ENCODE measurements around the gene PIK3C2A.

PIK3C2A gene

DNA sequence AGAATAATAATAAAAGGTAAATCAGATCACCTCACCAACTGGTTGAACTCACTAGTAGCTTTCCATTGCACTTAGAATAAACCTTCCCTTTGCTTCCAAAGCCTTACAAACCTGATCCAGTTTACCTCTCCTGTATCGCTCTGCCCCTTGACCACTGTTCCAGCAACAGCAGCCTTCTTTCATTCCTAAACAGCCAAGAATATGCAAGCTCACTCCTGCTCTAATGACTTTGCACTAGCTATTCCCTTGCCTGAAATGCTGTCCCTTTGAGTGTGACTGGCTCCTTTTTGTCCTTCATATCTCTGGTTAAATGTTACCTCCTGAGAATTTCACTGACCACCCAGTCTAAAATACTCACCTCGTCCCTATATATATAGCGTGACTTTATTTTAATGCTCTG is 9.6 kb upstream of the PIK3C2A start:
- DNase-seq (ENCODE audit: low read depth), result no peak

DNA sequence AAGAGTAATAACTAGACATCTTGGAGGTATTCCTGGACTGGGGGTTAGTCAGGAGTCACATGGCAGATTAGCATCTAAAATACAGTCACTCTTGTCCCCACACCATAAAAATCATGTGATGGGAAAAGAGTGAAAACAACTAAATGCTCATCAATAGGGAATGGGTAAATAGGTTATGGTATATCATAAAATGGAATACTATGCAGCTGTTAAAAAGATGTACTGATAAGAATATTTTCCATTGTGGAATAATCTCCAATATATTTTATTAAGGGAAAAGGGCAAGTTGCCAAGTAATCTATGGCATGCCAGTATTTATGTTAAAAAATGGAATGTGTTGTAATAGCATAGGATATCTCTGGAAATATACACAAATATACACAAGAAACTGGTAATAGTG is 6.6 kb upstream of the PIK3C2A start:
- no peak for DNase-seq (ENCODE audit: low read depth)

DNA sequence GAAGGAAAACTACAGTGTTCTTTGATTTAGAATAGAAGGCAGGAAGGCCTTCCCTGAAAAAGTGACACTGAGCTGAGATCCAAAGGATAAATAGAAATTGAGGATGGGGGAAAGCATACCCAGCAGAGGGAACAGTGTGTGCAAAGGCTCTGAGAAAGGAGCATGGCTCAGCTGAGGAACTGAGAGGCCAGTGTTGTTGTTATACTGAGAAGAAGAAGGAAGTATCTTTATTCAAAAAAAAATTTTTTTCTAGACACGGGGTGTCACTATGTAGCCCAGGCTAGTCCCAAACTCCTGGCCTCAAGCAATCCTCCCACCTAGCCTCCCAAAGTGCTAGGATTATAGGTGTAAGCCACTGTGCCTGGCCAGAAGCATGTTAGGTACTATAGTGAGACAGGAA is 3.5 kb upstream of the PIK3C2A start:
- no peak for DNase-seq (ENCODE audit: low read depth)

DNA sequence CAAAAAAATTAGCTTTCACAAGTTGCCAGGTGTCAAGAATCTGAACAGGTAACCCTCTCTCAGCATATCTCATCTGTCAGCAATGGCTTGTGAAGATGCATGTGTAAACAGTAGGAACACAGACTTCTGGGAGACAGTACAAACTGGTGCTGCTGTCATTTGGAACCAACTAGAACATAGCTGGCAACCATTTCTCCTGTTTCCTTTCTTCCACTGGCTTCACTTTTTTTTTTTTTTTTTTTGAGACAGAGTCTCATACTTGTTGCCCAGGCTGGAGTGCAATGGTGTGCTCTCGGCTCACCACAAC is 2.1 kb upstream of the PIK3C2A start:
- no peak for DNase-seq (ENCODE audit: low read depth)

DNA sequence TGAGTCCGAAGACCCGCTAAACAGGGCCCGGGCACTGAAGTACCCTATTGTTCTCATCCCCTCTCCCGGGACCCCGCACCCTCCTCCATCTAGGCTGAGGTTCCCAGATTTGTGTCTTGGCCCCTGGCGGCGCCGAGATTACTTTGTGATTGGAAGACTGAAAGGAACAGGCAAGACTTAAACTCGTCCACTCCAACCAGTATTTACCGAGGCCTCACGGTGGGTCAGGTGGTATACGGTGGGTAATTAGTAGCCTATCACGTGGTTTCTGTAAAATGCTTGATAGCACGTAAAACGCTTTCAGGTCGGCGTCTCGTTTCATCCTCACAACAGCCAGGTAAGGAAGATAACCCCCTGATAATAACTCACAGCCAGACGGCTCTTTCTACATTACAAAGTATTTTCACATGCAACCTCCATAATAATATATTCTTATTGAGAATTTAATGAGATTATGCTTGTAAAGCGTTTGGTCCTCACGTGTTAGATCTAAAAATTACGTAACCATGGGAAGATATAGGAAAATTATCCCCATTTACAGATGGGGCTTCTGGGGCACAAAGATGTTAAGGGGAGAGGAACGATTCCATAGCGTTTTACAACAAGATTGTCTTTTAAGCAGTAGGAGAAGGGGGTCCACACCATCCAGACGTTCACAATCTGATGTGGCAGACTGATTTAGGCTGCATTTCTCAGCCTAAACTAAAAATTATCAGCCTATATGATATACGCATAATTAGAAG is 642 bp upstream of the PIK3C2A start:
- no peak for DNase-seq (ENCODE audit: low read depth)

DNA sequence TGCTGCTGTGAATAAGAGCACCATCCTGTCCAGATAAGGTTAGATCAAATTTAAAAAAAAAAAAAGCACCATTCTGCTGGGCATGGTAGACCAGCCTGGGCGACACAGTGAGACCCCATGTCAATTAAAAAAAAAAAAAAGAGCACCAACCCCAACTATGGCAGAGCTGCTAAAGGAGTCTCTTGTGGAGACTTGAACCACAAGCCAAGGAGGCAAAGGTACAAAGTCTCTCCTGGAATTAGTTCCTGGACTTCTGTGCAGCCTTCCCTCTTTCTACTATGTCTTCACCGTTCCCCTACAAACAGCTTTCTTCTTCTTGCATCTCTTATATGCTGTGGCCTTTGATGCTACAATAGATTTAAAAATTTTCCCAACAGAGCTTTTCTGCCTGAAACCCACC is 1.3 kb downstream of the PIK3C2A start:
- DNase-seq (ENCODE audit: low read depth), result no peak

DNA sequence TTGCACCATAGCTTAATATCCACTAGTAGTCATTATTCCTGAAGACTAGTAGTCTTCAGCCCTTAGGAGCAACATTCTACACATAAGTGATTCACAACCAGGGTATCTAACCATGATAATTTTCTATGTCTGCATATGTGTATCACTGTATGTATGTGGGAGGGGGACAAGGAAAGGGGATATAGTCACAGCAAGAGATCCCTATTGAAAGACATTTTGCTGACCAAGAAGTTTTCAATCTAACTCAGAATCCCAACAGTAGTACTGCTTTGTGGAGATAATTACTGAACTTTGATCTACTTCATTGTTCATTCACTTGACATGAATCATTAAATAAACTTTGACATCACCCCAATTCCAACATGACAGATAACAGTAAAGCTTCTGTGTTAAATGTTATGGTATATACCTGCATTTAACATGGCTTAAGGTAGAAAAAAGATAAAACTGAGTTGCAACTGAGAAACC is 10.3 kb downstream of the PIK3C2A start:
- no peak for DNase-seq (ENCODE audit: low read depth)

DNA sequence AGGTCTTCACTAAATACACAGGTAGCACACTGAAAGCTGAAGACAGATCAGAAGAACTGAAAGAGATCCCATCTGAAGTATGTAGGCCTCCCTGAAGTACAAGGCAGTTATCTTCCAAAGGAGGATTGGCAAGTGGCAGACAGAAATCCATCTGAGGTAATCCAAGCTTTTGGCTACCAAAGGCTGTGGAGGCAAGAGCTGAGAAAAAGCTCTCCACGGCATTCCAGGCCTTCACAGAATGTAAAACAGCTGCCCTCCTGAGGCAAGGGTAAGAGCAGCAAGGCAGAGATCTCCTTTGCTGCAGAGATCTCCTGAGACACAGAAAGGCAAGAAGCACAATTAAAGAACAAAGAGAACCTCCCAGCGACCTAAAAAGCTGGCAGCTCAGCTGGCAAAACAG is 19.1 kb downstream of the PIK3C2A start:
- no peak for DNase-seq (ENCODE audit: low read depth)

DNA sequence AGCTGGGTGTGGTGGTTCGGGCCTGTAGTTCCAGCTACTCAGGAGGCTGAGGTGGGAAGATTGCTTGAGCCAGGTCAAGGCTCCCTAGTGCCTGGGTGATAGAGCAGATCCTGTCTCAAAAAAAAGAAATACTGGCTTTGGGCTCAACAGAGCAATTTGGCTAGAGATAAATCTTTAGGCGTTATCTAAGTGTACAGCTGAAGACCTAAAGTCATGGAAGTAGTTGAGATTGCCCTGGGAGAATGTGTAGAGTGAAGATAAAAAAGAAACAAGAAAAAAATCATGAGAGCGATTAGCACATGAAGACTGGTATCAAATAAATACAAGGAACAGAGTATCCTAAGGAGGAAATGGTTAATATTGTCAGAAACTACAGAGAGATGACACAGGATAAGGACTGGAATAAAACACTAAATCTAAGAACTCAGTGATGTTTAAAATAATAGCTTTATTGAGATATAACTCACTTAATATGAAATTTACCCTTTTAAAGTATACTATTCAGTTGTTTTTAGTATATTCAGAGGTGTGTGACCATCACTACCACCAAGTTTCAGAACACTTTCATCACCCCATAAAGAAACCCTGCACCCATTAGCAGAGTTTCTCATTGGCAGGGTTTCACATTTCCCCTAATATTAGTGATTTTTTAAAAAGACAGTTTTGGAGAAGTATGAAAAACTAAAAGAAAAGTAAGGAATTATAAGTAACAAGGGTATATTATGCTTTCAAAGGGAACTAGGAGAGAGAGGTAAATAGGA is 20.7 kb downstream of the PIK3C2A start:
- DNase-seq (ENCODE audit: low read depth), result no peak

DNA sequence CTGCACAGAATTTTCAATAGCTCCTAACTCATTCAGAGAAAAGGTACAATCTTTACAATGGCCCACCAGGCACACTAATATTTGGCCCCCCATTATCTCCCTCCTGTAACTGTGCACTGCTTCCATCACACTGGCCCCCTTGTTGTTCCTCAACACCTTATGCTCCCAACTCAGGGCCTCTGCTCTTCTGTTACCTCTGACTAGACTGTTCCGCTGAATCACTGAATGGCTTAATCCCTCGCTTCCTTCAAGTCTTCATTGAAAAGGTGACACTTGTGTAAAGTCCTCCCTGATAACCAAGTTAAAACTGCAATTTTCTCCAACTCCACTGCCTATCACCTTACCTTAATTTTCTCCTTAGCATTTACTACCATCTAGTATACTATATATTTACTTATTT is 21.8 kb downstream of the PIK3C2A start:
- no peak for DNase-seq (ENCODE audit: low read depth)

DNA sequence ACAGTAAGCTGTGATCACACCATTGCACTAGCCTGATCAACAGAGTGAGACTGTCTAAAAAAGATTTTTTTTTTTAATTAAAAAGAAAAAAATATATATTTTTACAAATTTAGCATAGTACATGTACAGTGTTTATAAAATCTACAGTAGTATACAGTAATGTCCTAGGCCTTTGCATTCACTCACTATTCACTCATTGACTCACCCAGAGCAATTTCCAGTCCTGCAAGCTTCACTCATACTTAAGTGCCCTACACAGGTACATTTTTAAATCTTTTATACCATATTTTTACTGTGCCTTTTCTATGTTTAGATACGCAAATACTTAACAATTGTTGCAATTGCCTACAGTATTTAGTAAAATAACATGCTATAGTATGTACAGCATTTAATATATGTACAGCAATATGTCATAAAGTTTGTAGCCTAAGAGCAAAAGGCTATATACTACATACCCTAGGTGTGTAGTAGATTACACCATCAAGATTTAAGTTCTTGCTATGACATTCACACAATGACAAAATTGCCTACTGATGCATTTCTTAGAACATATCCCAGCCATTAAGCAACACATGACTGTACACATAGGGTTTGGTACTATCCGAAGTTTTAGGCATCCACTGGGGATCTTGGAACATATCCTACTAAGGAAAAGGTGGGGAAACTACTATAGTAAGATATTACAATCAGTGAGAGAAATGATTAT is 22.8 kb downstream of the PIK3C2A start:
- DNase-seq (ENCODE audit: low read depth), result no peak

DNA sequence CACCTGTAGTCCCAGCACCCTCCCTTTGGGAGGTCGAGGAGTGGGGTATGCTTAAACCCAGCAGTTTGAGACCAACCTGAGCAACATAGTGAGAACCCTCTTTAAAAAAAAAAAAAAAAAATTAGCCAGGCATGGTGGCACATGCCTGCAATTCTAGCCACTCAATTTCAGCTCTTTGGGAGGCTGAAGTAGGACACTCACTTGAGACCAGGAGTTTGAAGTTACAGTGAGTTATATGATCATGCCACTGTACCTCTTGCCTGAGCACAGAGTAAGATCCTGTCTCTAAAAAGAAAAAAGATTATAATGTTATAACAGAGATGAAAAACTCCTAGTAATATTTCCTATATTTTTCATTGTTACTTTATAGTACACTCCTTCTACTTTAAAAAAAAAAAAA is 23.9 kb downstream of the PIK3C2A start:
- DNase-seq (ENCODE audit: low read depth), result no peak

DNA sequence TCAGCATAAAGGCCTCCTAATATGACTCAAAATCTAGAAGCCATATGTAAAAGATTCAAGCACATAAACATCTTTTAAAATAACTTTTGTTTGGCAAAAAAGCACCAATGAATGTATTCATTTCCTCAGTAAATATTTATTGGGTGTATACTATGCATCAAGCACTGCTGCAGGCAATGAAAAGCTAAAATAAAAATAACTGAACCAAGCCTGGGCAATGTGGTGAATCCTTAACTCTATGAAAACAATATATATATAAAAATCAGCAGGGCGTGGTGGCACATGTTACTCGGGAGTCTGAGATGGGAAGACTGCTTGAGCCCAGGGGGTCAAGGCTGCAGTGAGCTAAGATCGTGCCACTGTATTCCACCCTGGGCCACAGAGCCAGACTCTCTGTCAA is 27.8 kb downstream of the PIK3C2A start:
- DNase-seq (ENCODE audit: low read depth), result no peak

DNA sequence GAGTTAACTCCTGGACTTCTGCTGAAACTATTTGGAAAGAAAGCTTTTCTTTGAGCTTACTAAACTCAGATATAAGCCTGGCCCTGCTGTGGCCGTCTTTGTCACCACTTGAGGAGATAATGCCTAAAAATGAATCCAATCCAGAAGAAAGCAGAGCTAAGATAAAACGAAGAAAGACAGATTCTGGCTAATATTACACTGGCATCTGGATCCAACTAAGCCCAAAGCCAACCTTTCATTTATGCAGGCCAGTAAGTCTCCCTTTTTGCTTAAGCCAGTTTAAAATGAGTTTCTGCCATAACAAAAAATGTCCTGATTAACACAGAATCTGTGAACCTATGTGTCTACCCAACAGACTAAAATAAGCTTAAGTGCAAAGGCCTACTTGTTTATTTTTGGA is 34.5 kb downstream of the PIK3C2A start:
- DNase-seq (ENCODE audit: low read depth), result no peak

DNA sequence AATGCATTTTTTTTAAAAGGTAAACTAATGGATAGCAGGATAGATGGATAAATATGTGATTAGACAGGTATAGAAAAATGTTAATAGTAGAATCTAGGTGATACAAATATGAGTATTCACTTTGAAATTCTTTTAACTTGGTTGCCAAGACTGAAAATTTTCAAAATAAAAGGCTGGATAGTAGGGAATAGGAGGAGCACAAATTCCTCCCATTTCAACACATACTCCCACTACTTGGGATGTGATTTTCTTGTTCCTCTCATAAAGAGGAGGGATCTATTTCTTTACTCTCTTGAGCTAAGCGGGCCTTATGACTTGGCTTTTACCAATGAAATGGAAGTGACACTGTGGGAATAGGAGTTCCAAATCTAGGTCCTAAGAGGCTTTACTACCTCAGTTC is 35.9 kb downstream of the PIK3C2A start:
- no peak for DNase-seq (ENCODE audit: low read depth)

DNA sequence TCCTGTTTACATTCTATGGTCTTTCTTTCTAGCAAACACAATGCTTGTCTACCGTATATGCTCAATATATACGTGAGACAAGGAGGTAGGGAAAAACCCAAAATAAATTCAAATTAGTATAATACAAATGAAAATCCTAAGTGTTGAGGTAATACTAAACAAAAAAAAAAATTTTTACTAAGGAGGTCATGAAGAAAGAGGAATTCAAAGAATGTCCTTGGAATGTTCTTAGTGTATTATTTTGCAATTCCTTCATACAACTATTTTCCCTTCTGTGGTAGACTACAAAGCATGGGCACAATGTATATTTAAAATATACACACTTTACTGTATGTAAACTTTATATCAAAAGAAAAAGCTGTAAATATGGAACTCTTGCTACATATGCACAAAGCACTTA is 36.4 kb downstream of the PIK3C2A start:
- peak; percentile 47 for DNase-seq (ENCODE audit: low read depth)

DNA sequence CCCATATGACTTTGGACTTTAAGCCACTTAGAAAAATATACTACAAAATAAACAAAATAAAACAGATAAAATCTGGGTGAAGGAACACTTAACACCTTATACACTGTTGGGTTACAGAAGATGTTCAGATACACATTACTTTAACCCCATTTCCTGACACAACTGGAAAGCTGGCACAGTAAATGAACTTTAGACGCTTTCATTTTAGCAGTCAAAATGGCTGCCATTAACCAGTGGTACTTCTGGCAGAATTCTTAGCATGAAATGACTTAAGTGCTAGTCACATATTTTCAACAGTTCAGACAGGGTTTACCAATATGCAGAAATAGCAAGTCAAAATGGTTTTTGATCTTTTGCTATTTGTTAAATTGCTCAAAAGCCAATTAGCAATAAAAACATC is 37.9 kb downstream of the PIK3C2A start:
- DNase-seq (ENCODE audit: low read depth), result no peak

DNA sequence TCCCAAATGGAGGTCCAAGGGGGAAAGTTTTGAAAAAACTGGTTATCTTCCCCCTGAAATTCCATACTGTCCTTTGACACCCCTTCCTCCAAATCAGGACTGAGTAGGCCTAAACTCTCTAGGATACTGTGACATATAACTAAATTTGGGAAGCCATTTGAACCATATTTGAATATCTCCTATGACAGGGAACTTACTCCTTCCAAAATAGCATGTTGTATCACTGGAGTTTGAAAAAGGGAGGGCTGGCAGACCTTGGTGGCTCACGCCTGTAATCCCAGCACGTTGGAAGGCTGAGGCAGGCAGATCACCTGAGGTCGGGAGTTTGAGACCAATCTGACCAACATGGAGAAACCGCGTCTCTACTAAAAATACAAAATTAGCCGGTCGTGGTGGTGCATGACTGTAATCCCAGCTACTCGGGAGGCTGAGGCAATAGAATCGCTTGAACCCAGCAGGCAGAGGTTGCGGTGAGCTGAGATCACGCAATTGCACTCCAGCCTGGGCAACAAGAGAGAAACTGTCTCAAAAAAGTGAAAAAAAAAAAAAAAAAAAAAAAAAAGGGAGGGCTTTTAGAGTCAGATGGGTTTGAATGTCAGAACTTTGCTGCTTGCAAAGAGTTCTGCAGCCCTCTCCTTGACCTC is 42.4 kb downstream of the PIK3C2A start:
- DNase-seq (ENCODE audit: low read depth), result no peak

DNA sequence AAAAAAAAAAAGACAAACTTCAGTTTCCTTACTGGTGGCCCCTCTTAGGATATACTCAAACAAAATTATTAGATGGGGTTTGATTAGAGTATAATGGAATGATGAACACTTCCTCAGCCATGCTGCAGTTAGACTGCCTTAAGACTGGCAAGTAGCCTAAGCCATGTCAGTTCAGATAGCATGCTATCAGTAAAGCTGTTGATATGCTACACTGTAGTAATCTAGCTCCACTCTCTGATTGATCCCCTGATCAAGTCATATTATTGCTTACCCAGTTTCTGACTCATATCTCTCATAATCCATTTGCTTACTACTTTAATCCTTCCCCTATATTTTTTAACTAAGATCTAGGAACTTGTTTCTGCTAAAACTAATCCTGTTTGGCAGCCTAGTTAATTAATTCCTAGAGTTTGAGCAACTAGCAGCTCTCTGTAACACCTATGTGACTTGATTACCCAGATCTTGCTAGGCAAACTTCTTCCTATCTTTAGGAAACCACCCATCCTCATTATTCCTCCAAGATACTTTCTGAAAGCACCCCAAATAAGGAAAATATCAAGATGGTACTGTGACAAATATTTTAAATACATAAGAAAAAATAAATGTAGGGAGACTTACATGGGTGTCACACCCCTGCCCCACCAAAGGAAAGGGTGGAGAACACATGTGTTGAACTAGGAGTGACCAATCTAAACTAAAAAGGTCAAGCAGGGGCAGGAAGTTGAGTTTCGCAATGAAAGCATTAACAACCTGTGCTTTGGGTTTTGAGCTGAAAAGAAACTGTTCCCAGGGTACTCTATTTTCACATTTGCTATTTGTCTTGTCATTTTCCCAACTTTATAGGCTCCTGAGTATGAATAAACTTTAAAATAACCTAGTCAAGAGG is 43.2 kb downstream of the PIK3C2A start:
- DNase-seq (ENCODE audit: low read depth), result no peak

DNA sequence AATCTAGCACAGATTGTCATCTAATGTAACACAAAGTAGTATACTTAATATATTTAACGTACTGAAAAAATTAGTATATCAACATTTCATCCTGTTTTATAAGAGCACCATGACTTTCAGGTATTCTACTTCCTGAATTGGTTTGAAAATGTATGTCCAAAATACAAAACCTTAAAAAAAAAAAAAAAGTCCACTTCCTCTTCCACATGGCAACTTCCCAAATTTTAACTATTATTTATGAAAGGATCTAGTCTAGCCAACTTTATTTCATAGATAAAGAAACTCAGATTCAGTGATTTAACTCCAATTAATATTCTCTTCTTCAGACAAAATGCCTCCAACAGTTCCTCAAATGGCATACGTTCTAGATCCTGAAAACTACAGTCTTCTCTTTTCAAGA is 44.0 kb downstream of the PIK3C2A start:
- no peak for DNase-seq (ENCODE audit: low read depth)

DNA sequence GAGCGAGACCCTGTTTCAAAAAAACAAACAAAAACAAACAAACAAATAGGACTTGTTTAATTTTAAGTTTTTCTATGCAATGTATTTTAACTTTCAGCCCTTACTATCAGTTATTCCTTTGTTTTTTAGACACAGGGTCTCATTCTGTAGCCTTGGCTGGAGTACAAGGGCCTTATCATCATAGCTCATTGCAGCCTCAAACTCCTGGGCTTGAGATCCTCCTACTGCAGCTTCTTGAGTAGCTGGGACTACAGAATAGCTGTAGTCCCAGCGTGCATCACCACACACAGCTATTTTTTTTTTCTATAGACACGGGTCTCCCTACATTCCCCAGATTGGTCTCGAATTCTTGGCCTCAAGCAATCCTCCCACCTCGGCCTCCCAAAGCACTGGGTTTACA is 44.5 kb downstream of the PIK3C2A start:
- DNase-seq (ENCODE audit: low read depth), result no peak

DNA sequence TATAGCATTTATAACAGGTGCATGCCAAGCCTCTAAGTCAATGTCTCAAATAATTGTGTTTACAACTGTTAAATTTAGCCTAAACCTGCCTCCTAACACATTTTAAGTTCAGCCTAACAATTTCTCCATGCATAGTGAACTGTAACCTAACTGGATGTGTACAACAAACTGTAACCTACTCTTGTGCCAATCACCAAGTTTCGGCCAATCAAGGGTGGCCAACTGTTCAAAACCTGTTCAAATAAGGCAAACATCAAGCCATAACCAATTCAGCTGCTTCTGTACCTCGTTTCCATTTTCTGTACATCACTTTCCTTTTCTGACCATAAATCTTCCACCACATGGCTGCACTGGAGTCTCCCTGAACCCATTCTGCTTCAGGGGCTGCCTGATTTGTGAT is 45.4 kb downstream of the PIK3C2A start:
- DNase-seq (ENCODE audit: low read depth), result no peak

Measured in HS-27A (cell line).